DOHH2 (cell line): ENCODE data around the gene EFNB1.

Experiments used
- EZH2phosphoT487 ChIP-seq: fragments of 200-600 bp; sonication (generic); IDR thresholded peaks from 2 replicates; pipeline ENCODE4 v1.6.1; 2017; ENCODE audit warnings: borderline replicate concordance, mild to moderate bottlenecking, antibody characterized with exemption, low read length, moderate library complexity, mixed read lengths
- TF ChIP-seq, protein P1 (sequence below): fragments of 200-600 bp; sonication (generic); IDR thresholded peaks from one replicate; pipeline ENCODE4 v1.5.1; 2014; ENCODE audit warnings: antibody characterized with exemption, mild to moderate bottlenecking, low read depth, low read length; ENCODE audit not compliant: poor library complexity, severe bottlenecking

DNA sequence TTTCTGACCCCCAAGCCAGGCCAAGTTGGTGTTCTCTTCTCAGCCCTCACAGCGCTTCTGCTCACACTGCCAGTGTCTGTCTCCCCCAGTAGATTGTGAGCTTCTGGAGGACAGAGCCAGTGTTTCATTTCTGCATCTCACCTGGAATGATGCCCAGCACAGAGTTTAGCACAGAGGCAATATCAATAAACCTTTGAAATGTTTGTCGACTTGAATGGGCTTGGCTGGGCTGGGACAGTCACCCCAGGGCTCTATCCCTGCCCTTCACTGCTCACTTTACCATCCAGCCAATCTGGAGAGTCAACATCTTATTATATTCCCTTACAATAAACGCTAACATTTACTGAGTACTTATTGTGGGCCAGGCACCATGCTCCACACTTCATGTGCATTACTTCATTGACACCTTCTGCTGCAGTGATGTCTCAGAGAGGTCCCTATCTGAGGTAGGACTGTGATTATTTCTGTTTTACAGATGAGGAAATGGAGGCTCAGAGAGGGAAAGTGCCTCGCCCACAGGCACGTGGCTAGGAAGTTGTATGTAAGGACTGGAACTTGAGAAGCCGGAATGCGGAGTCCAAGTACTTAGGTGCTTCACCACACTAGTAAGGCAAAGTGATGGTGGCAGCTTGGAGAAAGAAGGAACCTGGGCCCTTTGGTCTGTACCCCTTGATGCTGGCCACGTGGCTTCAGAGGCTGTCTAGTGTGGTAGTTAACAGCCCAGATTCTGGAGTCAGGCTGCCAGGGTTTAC lies 19.5 kb downstream of the EFNB1 start:
- TF ChIP-seq, protein P1, sequence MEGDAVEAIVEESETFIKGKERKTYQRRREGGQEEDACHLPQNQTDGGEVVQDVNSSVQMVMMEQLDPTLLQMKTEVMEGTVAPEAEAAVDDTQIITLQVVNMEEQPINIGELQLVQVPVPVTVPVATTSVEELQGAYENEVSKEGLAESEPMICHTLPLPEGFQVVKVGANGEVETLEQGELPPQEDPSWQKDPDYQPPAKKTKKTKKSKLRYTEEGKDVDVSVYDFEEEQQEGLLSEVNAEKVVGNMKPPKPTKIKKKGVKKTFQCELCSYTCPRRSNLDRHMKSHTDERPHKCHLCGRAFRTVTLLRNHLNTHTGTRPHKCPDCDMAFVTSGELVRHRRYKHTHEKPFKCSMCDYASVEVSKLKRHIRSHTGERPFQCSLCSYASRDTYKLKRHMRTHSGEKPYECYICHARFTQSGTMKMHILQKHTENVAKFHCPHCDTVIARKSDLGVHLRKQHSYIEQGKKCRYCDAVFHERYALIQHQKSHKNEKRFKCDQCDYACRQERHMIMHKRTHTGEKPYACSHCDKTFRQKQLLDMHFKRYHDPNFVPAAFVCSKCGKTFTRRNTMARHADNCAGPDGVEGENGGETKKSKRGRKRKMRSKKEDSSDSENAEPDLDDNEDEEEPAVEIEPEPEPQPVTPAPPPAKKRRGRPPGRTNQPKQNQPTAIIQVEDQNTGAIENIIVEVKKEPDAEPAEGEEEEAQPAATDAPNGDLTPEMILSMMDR, result no peak
- no peak for TF ChIP-seq EZH2phosphoT487
